CD4-positive, CD25-positive, alpha-beta regulatory T cell (primary cell): Measurements from ENCODE around the gene ENG. TPM values are rescaled to one million over a fixed set of nuclear protein-coding genes. Genes with fewer than 3 reads are reported as not detected.
"Not testable (repeated sequence)": the region's sequence is repeated elsewhere in the genome, so short reads cannot be mapped to it uniquely, and the experiment has no call there.

ENCODE experiments used
- ATAC-seq, 2 donors: fragments of 150-1000 bp; cut with Tn5 transposase; one replicate each; pipeline ENCODE4 v1.10.0; 2021; ENCODE audit warnings: low read depth in 2 of 2, moderate number of reproducible peaks in 2 of 2, moderate library complexity in 1 of 2
- DNase-seq, 3 donors: peaks; one replicate each; pipeline versions ENCODE4 v3.0.0 to v3.0.0-alpha.2; 2012 to 2022; ENCODE audit warnings: mixed read lengths in 1 of 3
- H3K27ac ChIP-seq: one replicate; pipeline ENCODE4 v1.7.0; 2013; ENCODE audit warnings: mild to moderate bottlenecking, low read length; ENCODE audit not compliant: insufficient read depth, poor library complexity, severe bottlenecking
- H3K27me3 ChIP-seq: one replicate; pipeline ENCODE4 v1.7.0; 2013; ENCODE audit warnings: low read length; ENCODE audit not compliant: control insufficient read depth, insufficient read depth
- H3K36me3 ChIP-seq: one replicate; pipeline ENCODE4 v1.7.0; 2013; ENCODE audit warnings: mild to moderate bottlenecking, low read length, moderate library complexity; ENCODE audit not compliant: control insufficient read depth, insufficient read depth
- H3K4me1 ChIP-seq: 2 replicates; pipeline ENCODE4 v1.7.0; 2013; ENCODE audit warnings: mild to moderate bottlenecking, low read length; ENCODE audit not compliant: insufficient read depth, control insufficient read depth, poor library complexity, severe bottlenecking
- H3K4me3 ChIP-seq: one replicate; pipeline ENCODE4 v1.7.0; 2013; ENCODE audit warnings: low read depth, mild to moderate bottlenecking, low read length, moderate library complexity
- H3K9me3 ChIP-seq, 2 experiments: 1 replicate in 1 of 2; 2 replicates in 1 of 2; pipeline ENCODE4 v1.7.0; 2013; ENCODE audit warnings: low read length in 2 of 2, mild to moderate bottlenecking in 1 of 2, moderate library complexity in 1 of 2; ENCODE audit not compliant: control insufficient read depth in 2 of 2
- H3K27ac Mint-ChIP-seq, 3 donors: one replicate each; pipeline ENCODE4 v1.8.0; 2020 to 2022; ENCODE audit warnings: mild to moderate bottlenecking in 3 of 3, mixed read lengths in 3 of 3, moderate library complexity in 2 of 3
- H3K27me3 Mint-ChIP-seq: one replicate; pipeline ENCODE4 v1.8.0; 2022; ENCODE audit warnings: mild to moderate bottlenecking, mixed read lengths
- H3K36me3 Mint-ChIP-seq: one replicate; pipeline ENCODE4 v1.8.0; 2020; ENCODE audit warnings: mixed read lengths
- H3K4me1 Mint-ChIP-seq, 4 donors: one replicate each; pipeline ENCODE4 v1.8.0; 2020 to 2022; ENCODE audit warnings: mixed read lengths in 4 of 4, mild to moderate bottlenecking in 1 of 4
- H3K4me3 Mint-ChIP-seq, 4 donors: one replicate each; pipeline ENCODE4 v1.8.0; 2020 to 2022; ENCODE audit warnings: mild to moderate bottlenecking in 4 of 4, mixed read lengths in 4 of 4, moderate library complexity in 3 of 4
- H3K9me3 Mint-ChIP-seq, 7 donors: one replicate each; pipeline ENCODE4 v1.8.0; 2020 to 2022; ENCODE audit warnings: mixed read lengths in 7 of 7, mild to moderate bottlenecking in 3 of 7, moderate library complexity in 2 of 7
- polyA plus RNA-seq, 4 donors: library from polyadenylated mRNA; unstranded; fragments of 300-500 nt; fragmentation: Illumina TruSeq; gene quantifications; one replicate each; pipeline ENCODE4 v1.2.3, GENCODE V29; 2021
- total RNA-seq: library from RNA; stranded (reverse); gene quantifications from one replicate; pipeline ENCODE4 v1.2.3, GENCODE V29; 2022

The ENG gene
- total and polyA plus RNA-seq, 5 donors from 2014 or later = 0.71 to 3.6 (median 1.9) TPM

- Mint-ChIP-seq H3K9me3 (no peaks in the 10 kb centered on the region), H3K27me3 (no peaks in the 10 kb centered on the region), H3K27ac (no peak overlapping the region), H3K4me1 (peaks cover 0 to 9% (median 0%) of the 10 kb centered on the region in 4 donors), H3K36me3 (peaks cover 9% of the 10 kb centered on the region), H3K4me3 (no peak overlapping the region)
- Histone ChIP-seq H3K27me3 (no peaks in the 10 kb centered on the region), H3K4me3 (no peak overlapping the region), H3K27ac (no peak overlapping the region), H3K9me3 (no peaks in the 10 kb centered on the region), H3K4me1 (peaks cover 6% of the 10 kb centered on the region), H3K36me3 (no peaks in the 10 kb centered on the region)
- ATAC-seq (no peak), DNase-seq (no peak)
These were observed 18.1 kb upstream of the ENG start for GRCh38 chr9:127872369-127873222.

- Mint-ChIP-seq H3K9me3 (no peaks in the 10 kb centered on the region), H3K27ac (peak overlapping the region in 1 of 3 donors; percentile 74), H3K27me3 (no peaks in the 10 kb centered on the region), H3K36me3 (peaks cover 9% of the 10 kb centered on the region), H3K4me1 (peaks cover 0 to 5% (median 0%) of the 10 kb centered on the region in 4 donors), H3K4me3 (no peak overlapping the region)
- H3K27me3 ChIP-seq = no peaks in the 10 kb centered on the region
- H3K9me3 ChIP-seq = no peaks in the 10 kb centered on the region
- no peak for DNase-seq
- no peaks in the 10 kb centered on the region for H3K4me1 ChIP-seq
- H3K27ac ChIP-seq = no peak overlapping the region
- no peaks in the 10 kb centered on the region for H3K36me3 ChIP-seq
- no peak overlapping the region for H3K4me3 ChIP-seq
- ATAC-seq = no peak
These were observed 17.1 kb upstream of the ENG start for GRCh38 chr9:127871531-127871930.

GRCh38 chr9:127870887-127871286 is 16.4 kb upstream of the ENG start:
- Histone ChIP-seq H3K27me3 (no peaks in the 10 kb centered on the region), H3K4me3 (no peak overlapping the region), H3K4me1 (no peaks in the 10 kb centered on the region), H3K9me3 (no peaks in the 10 kb centered on the region), H3K27ac (no peak overlapping the region), H3K36me3 (no peaks in the 10 kb centered on the region)
- H3K4me1 Mint-ChIP-seq = peaks cover 0 to 9% (median under 1%) of the 10 kb centered on the region in 4 donors
- DNase-seq (no peak), ATAC-seq (no peak)
- peaks cover 10% of the 10 kb centered on the region for H3K36me3 Mint-ChIP-seq
- no peak overlapping the region for H3K4me3 Mint-ChIP-seq
- no peak overlapping the region for H3K27ac Mint-ChIP-seq
- no peaks in the 10 kb centered on the region for H3K27me3 Mint-ChIP-seq
- no peaks in the 10 kb centered on the region for H3K9me3 Mint-ChIP-seq

- DNase-seq, H3K27ac ChIP-seq, H3K4me3 ChIP-seq, H3K27me3 ChIP-seq, H3K9me3 ChIP-seq, H3K27ac Mint-ChIP-seq, H3K4me1 ChIP-seq, H3K9me3 Mint-ChIP-seq, H3K36me3 ChIP-seq, H3K4me3 Mint-ChIP-seq, ATAC-seq, H3K27me3 Mint-ChIP-seq: not testable (repeated sequence)
- Mint-ChIP-seq H3K36me3 (peaks cover 12% of the 10 kb centered on the region), H3K4me1 (peaks cover 0 to 17% (median 6%) of the 10 kb centered on the region in 4 donors)
These were observed 15.7 kb upstream of the ENG start for GRCh38 chr9:127870153-127870491.

GRCh38 chr9:127869310-127870152 is 15.1 kb upstream of the ENG start:
- peaks cover 12% of the 10 kb centered on the region for H3K36me3 Mint-ChIP-seq
- DNase-seq = peak; percentile 66 to 67 (median 66)
- peak; percentile 66 to 71 for ATAC-seq
- no peaks in the 10 kb centered on the region for H3K9me3 ChIP-seq
- no peaks in the 10 kb centered on the region for H3K27me3 ChIP-seq
- peaks cover 4% of the 10 kb centered on the region for H3K4me1 ChIP-seq
- no peak overlapping the region for H3K4me3 Mint-ChIP-seq
- no peak overlapping the region for H3K4me3 ChIP-seq
- no peaks in the 10 kb centered on the region for H3K36me3 ChIP-seq
- H3K27ac Mint-ChIP-seq = no peak overlapping the region
- no peaks in the 10 kb centered on the region for H3K27me3 Mint-ChIP-seq
- peaks cover 0 to 21% (median 6%) of the 10 kb centered on the region in 4 donors for H3K4me1 Mint-ChIP-seq
- no peaks in the 10 kb centered on the region for H3K9me3 Mint-ChIP-seq
- H3K27ac ChIP-seq = no peak overlapping the region

GRCh38 chr9:127868278-127868902 is 13.9 kb upstream of the ENG start:
- ATAC-seq = no peak
- Histone ChIP-seq H3K27me3 (no peaks in the 10 kb centered on the region), H3K4me3 (no peak overlapping the region), H3K9me3 (no peaks in the 10 kb centered on the region), H3K36me3 (no peaks in the 10 kb centered on the region), H3K4me1 (peaks cover 4% of the 10 kb centered on the region), H3K27ac (no peak overlapping the region)
- Mint-ChIP-seq H3K9me3 (no peaks in the 10 kb centered on the region), H3K4me1 (peaks cover 0 to 21% (median 6%) of the 10 kb centered on the region in 4 donors), H3K27ac (peak overlapping the region in 2 of 3 donors; percentile 44 to 68), H3K36me3 (peaks cover 12% of the 10 kb centered on the region), H3K4me3 (no peak overlapping the region), H3K27me3 (no peaks in the 10 kb centered on the region)
- DNase-seq = no peak

- Histone ChIP-seq H3K4me1 (peaks cover 4% of the 10 kb centered on the region), H3K27me3 (no peaks in the 10 kb centered on the region), H3K9me3 (no peaks in the 10 kb centered on the region), H3K27ac (no peak overlapping the region), H3K36me3 (no peaks in the 10 kb centered on the region), H3K4me3 (no peak overlapping the region)
- ATAC-seq (no peak), DNase-seq (no peak)
- H3K27ac Mint-ChIP-seq = no peak overlapping the region
- no peak overlapping the region for H3K4me3 Mint-ChIP-seq
- H3K36me3 Mint-ChIP-seq = peaks cover 12% of the 10 kb centered on the region
- no peaks in the 10 kb centered on the region for H3K9me3 Mint-ChIP-seq
- peaks cover 6 to 27% (median 9%) of the 10 kb centered on the region in 4 donors for H3K4me1 Mint-ChIP-seq
- H3K27me3 Mint-ChIP-seq = no peaks in the 10 kb centered on the region
These were observed 13.2 kb upstream of the ENG start for GRCh38 chr9:127867356-127868277.
